ENCODE measurements around the gene NBEAL1.

- no peak for TF ChIP-seq CTCF (IDR thresholded peaks at IDR 0.05 in 4 of 5, conservative IDR thresholded peaks at IDR 0.05 in 1 of 5)
- no peak for TF ChIP-seq POLR2A (IDR thresholded peaks at IDR 0.05)
These were observed 12.4 kb upstream of the NBEAL1 start for GRCh38 chr2:203002054-203002821.
